Loucy (cell line): ENCODE measurements around the gene LRRC57.

Experiments used
- EZH2phosphoT487 ChIP-seq: fragments of 200-600 bp; IDR thresholded peaks from 2 replicates; pipeline ENCODE4 v1.6.1; 2018; ENCODE audit warnings: antibody characterized with exemption, mild to moderate bottlenecking, moderate library complexity, borderline replicate concordance
- TF ChIP-seq, protein P1 (sequence below): fragments of 200-600 bp; sonication (generic); conservative IDR thresholded peaks from 2 replicates; pipeline ENCODE4 v1.5.1; 2014; ENCODE audit warnings: mild to moderate bottlenecking, antibody characterized with exemption, low read length

- TF ChIP-seq, protein P1, sequence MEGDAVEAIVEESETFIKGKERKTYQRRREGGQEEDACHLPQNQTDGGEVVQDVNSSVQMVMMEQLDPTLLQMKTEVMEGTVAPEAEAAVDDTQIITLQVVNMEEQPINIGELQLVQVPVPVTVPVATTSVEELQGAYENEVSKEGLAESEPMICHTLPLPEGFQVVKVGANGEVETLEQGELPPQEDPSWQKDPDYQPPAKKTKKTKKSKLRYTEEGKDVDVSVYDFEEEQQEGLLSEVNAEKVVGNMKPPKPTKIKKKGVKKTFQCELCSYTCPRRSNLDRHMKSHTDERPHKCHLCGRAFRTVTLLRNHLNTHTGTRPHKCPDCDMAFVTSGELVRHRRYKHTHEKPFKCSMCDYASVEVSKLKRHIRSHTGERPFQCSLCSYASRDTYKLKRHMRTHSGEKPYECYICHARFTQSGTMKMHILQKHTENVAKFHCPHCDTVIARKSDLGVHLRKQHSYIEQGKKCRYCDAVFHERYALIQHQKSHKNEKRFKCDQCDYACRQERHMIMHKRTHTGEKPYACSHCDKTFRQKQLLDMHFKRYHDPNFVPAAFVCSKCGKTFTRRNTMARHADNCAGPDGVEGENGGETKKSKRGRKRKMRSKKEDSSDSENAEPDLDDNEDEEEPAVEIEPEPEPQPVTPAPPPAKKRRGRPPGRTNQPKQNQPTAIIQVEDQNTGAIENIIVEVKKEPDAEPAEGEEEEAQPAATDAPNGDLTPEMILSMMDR: no peak
- TF ChIP-seq EZH2phosphoT487: no peak
These were observed 10.1 kb upstream of the LRRC57 start for GRCh38 chr15:42558739-42559138.
